NCI-H345 (cell line): ENCODE measurements around the gene DPT.

Experiments used
- DNase-seq: peaks from one replicate; lab custom pipeline; 2025; lab: John Stamatoyannopoulos, UW

The DPT gene

DNA sequence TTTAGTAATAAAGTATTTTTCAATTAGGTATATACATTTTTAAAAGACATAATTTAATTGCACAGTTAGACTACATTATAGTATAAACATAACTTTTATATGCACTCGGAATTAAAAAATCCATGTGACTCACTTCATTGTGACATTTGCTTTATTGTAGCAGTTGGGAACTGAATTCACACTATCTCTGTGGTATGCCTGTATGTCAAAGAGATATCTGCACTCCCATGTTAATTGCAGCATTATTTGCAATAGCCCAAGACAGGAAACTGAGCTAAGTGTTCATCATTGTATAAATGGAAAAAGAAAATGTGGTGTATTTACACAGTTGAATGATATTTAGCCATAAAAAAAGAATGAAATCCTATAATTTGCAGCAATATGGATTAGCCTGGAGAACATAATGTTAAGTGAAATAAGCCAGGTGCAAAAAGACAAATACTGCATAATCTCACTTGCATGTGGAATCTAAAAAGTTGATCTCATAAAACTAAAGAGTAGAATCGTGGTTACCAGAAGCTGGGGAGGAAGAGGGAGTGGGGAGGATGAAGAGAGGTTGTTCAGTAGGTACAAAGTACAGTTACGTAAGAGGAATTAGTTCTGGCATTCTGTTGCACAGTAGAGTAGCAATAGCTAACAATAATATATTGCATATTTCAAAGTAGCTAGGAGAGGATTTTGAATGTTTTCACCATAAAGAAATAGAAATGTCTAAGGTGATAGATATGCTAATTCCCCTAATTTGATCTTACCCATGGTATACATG lies 64.8 kb downstream of the DPT start:
- no peak for DNase-seq

DNA sequence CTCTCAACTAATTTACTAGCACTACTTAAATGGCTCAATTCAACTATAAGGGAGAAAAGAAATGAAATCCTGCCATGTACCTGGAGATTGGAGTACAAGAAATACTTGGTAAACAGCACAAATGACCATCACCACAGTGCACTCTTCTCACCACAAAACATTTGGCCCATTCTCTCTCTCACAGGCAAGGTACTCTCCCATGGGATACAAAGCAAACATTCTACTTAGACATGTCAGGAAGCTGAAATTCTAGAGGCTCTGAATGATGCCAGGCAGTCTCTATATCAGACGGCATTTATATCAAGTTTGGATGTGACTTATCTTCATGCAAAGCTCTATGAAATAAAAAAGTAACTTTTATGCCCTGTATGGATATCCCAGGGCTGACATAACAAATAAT lies 72.5 kb downstream of the DPT start:
- DNase-seq = no peak

DNA sequence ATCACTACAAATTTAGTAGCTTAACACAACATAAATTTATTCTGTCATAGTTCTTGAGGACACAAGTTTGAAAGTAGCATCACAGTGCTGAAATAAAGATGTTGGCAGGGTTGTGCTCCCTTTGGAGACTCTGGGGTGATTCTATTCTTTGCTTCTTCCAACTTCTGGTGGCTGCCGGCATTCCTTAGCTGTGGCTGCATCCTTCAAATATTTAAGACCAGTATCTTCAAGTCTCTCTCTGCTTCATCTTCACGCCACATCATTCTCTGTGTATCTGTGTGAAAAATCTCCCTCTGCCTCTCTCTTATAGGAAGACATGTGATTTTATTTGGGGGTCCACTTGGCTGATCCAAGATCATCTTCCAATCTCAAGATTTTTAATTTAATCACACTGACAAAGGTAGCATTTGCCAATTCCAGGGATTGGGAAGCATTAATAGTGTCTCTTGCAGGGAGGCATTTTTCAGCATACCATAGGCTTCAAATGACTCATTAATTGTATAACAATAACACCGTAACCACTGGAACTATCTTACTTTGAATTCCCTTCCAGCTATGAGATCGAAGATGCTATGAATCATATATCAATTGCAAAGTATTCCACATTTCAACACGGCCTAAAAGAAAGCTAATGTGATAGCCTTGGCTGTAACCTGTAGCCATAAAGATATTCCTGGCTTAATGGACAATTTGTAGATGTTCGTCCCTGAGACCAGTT lies 74.6 kb downstream of the DPT start:
- no peak for DNase-seq

DNA sequence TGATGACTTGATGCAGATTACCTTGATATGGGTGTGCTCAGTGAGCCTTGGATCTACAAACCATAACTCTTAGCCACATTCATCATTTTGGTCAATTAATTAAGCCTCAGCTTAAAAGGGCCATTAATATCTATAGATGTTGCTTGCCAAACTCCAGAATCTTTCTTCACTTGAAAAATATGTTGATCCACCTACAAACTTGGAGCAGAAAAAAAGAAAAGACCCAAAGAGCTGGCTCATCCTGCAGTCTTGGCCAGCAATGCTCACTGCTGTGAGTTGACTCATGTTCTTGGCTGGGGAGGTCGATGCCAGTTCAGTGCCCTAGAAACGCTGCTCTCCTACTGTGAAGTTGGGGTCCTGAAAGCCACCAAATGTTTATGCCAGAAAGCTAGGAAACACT lies 75.4 kb downstream of the DPT start:
- no peak for DNase-seq

- no peak for DNase-seq
These were observed 83.3 kb downstream of the DPT start for GRCh38 chr1:168645721-168646120.
